Measurements from ENCODE around the gene ATF7. TPM values are rescaled to one million over a fixed set of nuclear protein-coding genes. Genes with fewer than 3 reads are reported as not detected.
A peak's percentile ranks its signal among the peaks of the same experiment; 100 is the strongest.

The ATF7 gene
- total and polyA plus RNA-seq, 2 donors (not counting 1 experiment from before 2014, with no cell fraction given) = 15.7 to 42.2 TPM

GRCh38 chr12:53601296-53601847 is 24.8 kb downstream of the ATF7 start:
- peak overlapping the region; percentile 53 for H2AFZ ChIP-seq (ENCODE audit: insufficient read depth, low read depth, low read length, poor library complexity, severe bottlenecking)
- WGBS (ENCODE audit: insufficient coverage) = no CpG with 5 or more reads among the region's 12 CpGs
- ATAC-seq (ENCODE audit: low read depth) = no peak

More at GRCh38 chr12:53601296-53601847, 24.8 kb downstream of the ATF7 start:
- Histone ChIP-seq H3K4me1 (ENCODE audit: control insufficient read depth in 2 of 2, insufficient read depth in 2 of 2, low read length in 2 of 2) (peaks cover 15 to 27% of the 10 kb centered on the region in 2 donors), H3K9ac (ENCODE audit: low read length) (peak overlapping the region; percentile 54), H3K27me3 (replicated peaks in 1 of 4; ENCODE audit: control extremely low read depth in 1 of 4, control insufficient read depth in 3 of 4, insufficient read depth in 4 of 4, low read length in 3 of 4) (no peaks in the 10 kb centered on the region), H3K9me3 (ENCODE audit: control extremely low read depth in 1 of 3, control insufficient read depth in 2 of 3, insufficient read depth in 1 of 3, low read length in 2 of 3) (peaks cover 0 to 4% (median 0%) of the 10 kb centered on the region in 3 donors), H3K4me2 (replicated peaks; ENCODE audit: low read depth, low read length, poor library complexity, severe bottlenecking) (peak overlapping the region; percentile 69), H3K27ac (ENCODE audit: low read length in 2 of 2) (peak overlapping the region in 1 of 2 donors; percentile 35), H4K20me1 (ENCODE audit: control insufficient read depth, insufficient read depth, low read length, poor library complexity, severe bottlenecking) (peaks cover 4% of the 10 kb centered on the region), H3K36me3 (replicated peaks in 1 of 2; ENCODE audit: control extremely low read depth in 1 of 2, control insufficient read depth in 1 of 2, extremely low read depth in 1 of 2, insufficient read depth in 2 of 2, low read length in 1 of 2) (peaks cover 0 to 3% of the 10 kb centered on the region in 2 experiments), H3K4me3 (ENCODE audit: control extremely low read depth in 1 of 5, extremely low read depth in 1 of 5, insufficient read depth in 1 of 5, low read depth in 2 of 5, low read length in 4 of 5) (peak overlapping the region; percentile 7 to 53 (median 34)), H3K79me2 (ENCODE audit: control insufficient read depth, insufficient read depth, low read length) (peaks cover 36% of the 10 kb centered on the region)
- peak overlapping the region; percentile 83 for H3K4me3 Mint-ChIP-seq
- no peaks in the 10 kb centered on the region for H3K27me3 Mint-ChIP-seq
- H3K4me1 Mint-ChIP-seq = peaks cover 41% of the 10 kb centered on the region
- intact Hi-C loops (cut with micrococcal nuclease) = no loop called here
- ChIA-PET POLR2A (no interaction called here), CTCF (no interaction called here)
- peak overlapping the region; percentile 65 for H3K27ac Mint-ChIP-seq
- DNase-seq = no peak
- H3K9me3 Mint-ChIP-seq (ENCODE audit: insufficient read depth) = no peaks in the 10 kb centered on the region
- no peak for TF ChIP-seq EZH2 (IDR thresholded peaks at IDR 0.05; ENCODE audit: borderline replicate concordance, insufficient read depth, low read depth, low read length, poor library complexity, severe bottlenecking)
- no peak for TF ChIP-seq CTCF (IDR thresholded peaks at IDR 0.05)

All from B cell (primary cell).